ENCODE measurements around the gene FLVCR2. TPM values are rescaled to one million over a fixed set of nuclear protein-coding genes. Genes with fewer than 3 reads are reported as not detected.

FLVCR2 gene
- polyA plus RNA-seq, 1 donor from 2014 or later, result not detected

DNA sequence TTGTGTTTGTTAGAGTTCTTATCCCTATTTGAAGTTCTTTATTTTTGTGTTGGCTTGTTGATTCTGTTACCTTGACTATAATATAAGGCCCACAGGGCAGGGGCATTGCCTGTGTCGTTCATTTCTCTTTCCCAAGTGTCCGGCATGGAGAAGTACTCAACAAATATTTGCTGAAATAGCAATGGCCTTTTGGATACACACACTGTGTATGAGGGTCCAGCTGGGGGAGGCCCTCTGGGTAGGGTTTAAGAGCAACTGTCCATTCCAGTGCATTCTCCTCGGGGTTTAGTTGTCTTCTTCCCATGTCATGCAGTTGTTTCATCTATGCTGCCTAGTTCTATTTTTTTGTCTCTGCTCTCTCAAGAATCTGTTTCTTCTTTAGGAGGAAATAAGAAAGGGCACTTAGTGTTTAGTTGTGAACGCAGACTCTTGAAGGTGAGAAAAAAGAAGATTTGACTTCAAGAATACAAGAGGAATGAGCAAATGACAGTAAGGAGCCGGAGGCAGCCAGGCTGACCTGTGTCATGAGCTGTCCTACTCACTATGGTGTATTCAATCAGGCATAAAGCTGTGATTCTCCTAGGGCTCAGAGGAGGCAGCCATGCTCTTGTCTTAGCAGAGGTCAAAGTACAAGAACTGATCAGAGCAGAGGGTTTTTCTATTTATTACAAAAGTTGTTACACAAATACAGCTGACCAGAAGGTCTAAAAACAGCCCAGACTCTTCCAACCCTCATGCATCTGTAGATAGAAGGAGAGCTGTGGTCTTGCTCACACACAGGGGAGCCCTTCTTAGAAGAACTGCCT, 72.0 kb downstream of the FLVCR2 start:
- no peaks in the 10 kb centered on the region for H3K9me3 ChIP-seq (ENCODE audit: low read length)
- H3K27me3 ChIP-seq (ENCODE audit: insufficient read depth, low read depth, low read length), result no peaks in the 10 kb centered on the region
- no peak overlapping the region for H3K27ac ChIP-seq (ENCODE audit: low read length)
- H3K9ac ChIP-seq (ENCODE audit: low read length), result no peak overlapping the region
- H4K20me1 ChIP-seq (ENCODE audit: insufficient read depth), result no peaks in the 10 kb centered on the region
- no peaks in the 10 kb centered on the region for H3K36me3 ChIP-seq (ENCODE audit: insufficient read depth, low read length)
- no peak overlapping the region for H2AFZ ChIP-seq (ENCODE audit: low read depth, low read length)
- TF ChIP-seq EZH2 (IDR thresholded peaks at IDR 0.05; ENCODE audit: borderline replicate concordance, insufficient read depth, low read length, poor library complexity, severe bottlenecking), result no peak
- TF ChIP-seq, protein P1, sequence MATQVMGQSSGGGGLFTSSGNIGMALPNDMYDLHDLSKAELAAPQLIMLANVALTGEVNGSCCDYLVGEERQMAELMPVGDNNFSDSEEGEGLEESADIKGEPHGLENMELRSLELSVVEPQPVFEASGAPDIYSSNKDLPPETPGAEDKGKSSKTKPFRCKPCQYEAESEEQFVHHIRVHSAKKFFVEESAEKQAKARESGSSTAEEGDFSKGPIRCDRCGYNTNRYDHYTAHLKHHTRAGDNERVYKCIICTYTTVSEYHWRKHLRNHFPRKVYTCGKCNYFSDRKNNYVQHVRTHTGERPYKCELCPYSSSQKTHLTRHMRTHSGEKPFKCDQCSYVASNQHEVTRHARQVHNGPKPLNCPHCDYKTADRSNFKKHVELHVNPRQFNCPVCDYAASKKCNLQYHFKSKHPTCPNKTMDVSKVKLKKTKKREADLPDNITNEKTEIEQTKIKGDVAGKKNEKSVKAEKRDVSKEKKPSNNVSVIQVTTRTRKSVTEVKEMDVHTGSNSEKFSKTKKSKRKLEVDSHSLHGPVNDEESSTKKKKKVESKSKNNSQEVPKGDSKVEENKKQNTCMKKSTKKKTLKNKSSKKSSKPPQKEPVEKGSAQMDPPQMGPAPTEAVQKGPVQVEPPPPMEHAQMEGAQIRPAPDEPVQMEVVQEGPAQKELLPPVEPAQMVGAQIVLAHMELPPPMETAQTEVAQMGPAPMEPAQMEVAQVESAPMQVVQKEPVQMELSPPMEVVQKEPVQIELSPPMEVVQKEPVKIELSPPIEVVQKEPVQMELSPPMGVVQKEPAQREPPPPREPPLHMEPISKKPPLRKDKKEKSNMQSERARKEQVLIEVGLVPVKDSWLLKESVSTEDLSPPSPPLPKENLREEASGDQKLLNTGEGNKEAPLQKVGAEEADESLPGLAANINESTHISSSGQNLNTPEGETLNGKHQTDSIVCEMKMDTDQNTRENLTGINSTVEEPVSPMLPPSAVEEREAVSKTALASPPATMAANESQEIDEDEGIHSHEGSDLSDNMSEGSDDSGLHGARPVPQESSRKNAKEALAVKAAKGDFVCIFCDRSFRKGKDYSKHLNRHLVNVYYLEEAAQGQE (IDR thresholded peaks at IDR 0.05; ENCODE audit: borderline replicate concordance), result no peak
- TF ChIP-seq TAF1 (IDR thresholded peaks at IDR 0.05; ENCODE audit: low read depth), result no peak
- no peak for TF ChIP-seq RAD21 (conservative IDR thresholded peaks at IDR 0.05)
- no peak for TF ChIP-seq EP300 (conservative IDR thresholded peaks at IDR 0.05; ENCODE audit: poor library complexity, severe bottlenecking)
- TF ChIP-seq, protein P2, sequence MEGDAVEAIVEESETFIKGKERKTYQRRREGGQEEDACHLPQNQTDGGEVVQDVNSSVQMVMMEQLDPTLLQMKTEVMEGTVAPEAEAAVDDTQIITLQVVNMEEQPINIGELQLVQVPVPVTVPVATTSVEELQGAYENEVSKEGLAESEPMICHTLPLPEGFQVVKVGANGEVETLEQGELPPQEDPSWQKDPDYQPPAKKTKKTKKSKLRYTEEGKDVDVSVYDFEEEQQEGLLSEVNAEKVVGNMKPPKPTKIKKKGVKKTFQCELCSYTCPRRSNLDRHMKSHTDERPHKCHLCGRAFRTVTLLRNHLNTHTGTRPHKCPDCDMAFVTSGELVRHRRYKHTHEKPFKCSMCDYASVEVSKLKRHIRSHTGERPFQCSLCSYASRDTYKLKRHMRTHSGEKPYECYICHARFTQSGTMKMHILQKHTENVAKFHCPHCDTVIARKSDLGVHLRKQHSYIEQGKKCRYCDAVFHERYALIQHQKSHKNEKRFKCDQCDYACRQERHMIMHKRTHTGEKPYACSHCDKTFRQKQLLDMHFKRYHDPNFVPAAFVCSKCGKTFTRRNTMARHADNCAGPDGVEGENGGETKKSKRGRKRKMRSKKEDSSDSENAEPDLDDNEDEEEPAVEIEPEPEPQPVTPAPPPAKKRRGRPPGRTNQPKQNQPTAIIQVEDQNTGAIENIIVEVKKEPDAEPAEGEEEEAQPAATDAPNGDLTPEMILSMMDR (IDR thresholded peaks at IDR 0.05; ENCODE audit: poor library complexity, severe bottlenecking), result no peak
- TF ChIP-seq MXI1 (conservative IDR thresholded peaks at IDR 0.05; ENCODE audit: poor library complexity, severe bottlenecking), result no peak
- no peak for TF ChIP-seq POLR2AphosphoS5 (IDR thresholded peaks at IDR 0.05)
- no peak for TF ChIP-seq SMC3 (conservative IDR thresholded peaks at IDR 0.05; ENCODE audit: poor library complexity)
- H3K79me2 ChIP-seq (replicated peaks; ENCODE audit: insufficient read depth, low read length), result no peaks in the 10 kb centered on the region
- H3F3A ChIP-seq (ENCODE audit: insufficient read depth, low read length, poor library complexity, severe bottlenecking), result no peaks in the 10 kb centered on the region
- no peak overlapping the region for H3K4me3 ChIP-seq (ENCODE audit: low read length)
- H3K4me2 ChIP-seq (ENCODE audit: low read length), result no peak overlapping the region
- H3K9me2 ChIP-seq (ENCODE audit: insufficient read depth, low read length), result no peaks in the 10 kb centered on the region

DNA sequence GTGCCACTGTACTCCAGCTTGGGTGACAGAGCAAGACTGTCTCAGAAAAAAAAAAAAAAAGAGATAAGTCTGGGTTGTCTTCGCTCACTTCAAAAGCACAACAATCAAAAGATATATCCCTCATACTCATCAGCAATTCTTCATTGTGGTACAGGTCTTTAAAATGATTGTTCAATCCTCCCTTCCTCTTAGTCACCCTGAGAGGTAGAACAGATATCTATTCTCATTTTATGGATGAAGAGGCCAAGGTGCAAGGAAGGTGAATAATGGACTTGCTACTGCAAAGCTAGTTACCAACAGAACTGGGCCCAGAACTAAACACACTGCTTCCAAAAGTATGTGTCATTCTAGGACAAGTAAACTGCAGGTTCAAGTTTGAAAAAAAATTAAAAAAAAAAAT, 75.1 kb downstream of the FLVCR2 start:
- Histone ChIP-seq H3K4me2 (ENCODE audit: low read length) (no peak overlapping the region), H3K4me3 (ENCODE audit: low read length) (no peak overlapping the region), H3K27ac (ENCODE audit: low read length) (no peak overlapping the region), H3F3A (ENCODE audit: insufficient read depth, low read length, poor library complexity, severe bottlenecking) (no peaks in the 10 kb centered on the region), H3K36me3 (ENCODE audit: insufficient read depth, low read length) (no peaks in the 10 kb centered on the region), H2AFZ (ENCODE audit: low read depth, low read length) (no peak overlapping the region), H3K9ac (ENCODE audit: low read length) (no peak overlapping the region), H3K9me2 (ENCODE audit: insufficient read depth, low read length) (no peaks in the 10 kb centered on the region), H3K27me3 (ENCODE audit: insufficient read depth, low read depth, low read length) (no peaks in the 10 kb centered on the region), H3K9me3 (ENCODE audit: low read length) (no peaks in the 10 kb centered on the region), H3K79me2 (replicated peaks; ENCODE audit: insufficient read depth, low read length) (peaks cover 3% of the 10 kb centered on the region), H4K20me1 (ENCODE audit: insufficient read depth) (no peaks in the 10 kb centered on the region)
- no peak for TF ChIP-seq MXI1 (conservative IDR thresholded peaks at IDR 0.05; ENCODE audit: poor library complexity, severe bottlenecking)
- TF ChIP-seq, protein P1 (IDR thresholded peaks at IDR 0.05; ENCODE audit: borderline replicate concordance), result no peak
- no peak for TF ChIP-seq RAD21 (conservative IDR thresholded peaks at IDR 0.05)
- no peak for TF ChIP-seq TAF1 (IDR thresholded peaks at IDR 0.05; ENCODE audit: low read depth)
- no peak for TF ChIP-seq EZH2 (IDR thresholded peaks at IDR 0.05; ENCODE audit: borderline replicate concordance, insufficient read depth, low read length, poor library complexity, severe bottlenecking)

Measured in neural cell (in vitro differentiated cells).